SK-N-SH treated with all-trans-retinoic acid at 6 μM for 48 hours (cell line): ENCODE results near the gene MGMT.
A peak's percentile ranks its signal among the peaks of the same experiment; 100 is the strongest.

Experiments
- ATAC-seq: fragments of 200-7000 bp; cut with Tn5 transposase; 3 replicates; pipeline ENCODE4 v1.9.1; 2020; ENCODE audit warnings: mild to moderate bottlenecking, moderate library complexity
- ARNTL ChIP-seq: fragments of 450-650 bp; formaldehyde crosslinking; IDR thresholded peaks from 2 replicates; pipeline ENCODE4 v1.5.0; 2020; ENCODE audit warnings: low read depth, mild to moderate bottlenecking, moderate library complexity, borderline replicate concordance
- BACH2 ChIP-seq: fragments of 250-450 bp; sonication (Bioruptor Pico); IDR thresholded peaks from 2 replicates; pipeline ENCODE4 v1.9.0; 2021; ENCODE audit warnings: mild to moderate bottlenecking, borderline replicate concordance
- CSDC2 ChIP-seq: fragments of 250-450 bp; sonication (Bioruptor Pico); IDR thresholded peaks from 2 replicates; pipeline ENCODE4 v1.5.0; 2020; ENCODE audit warnings: mild to moderate bottlenecking, moderate library complexity
- ESRRG ChIP-seq: fragments of 250-450 bp; sonication (Bioruptor Pico); IDR thresholded peaks from 2 replicates; pipeline ENCODE4 v1.6.1; 2021; ENCODE audit warnings: mild to moderate bottlenecking
- GLIS3 ChIP-seq: fragments of 250-450 bp; sonication (Bioruptor Pico); IDR thresholded peaks from 2 replicates; pipeline ENCODE4 v1.5.0; 2020; ENCODE audit warnings: mild to moderate bottlenecking, moderate library complexity
- ISL1 ChIP-seq: fragments of 250-450 bp; sonication (Bioruptor Pico); IDR thresholded peaks from 2 replicates; pipeline ENCODE4 v2.1.2; 2022; ENCODE audit warnings: mild to moderate bottlenecking, moderate library complexity
- OSR1 ChIP-seq: fragments of 250-450 bp; sonication (Bioruptor Pico); IDR thresholded peaks from 2 replicates; pipeline ENCODE4 v1.8.0; 2022; ENCODE audit warnings: moderate library complexity, mild to moderate bottlenecking, inconsistent platforms
- PPARA ChIP-seq: fragments of 250-450 bp; sonication (Bioruptor Pico); IDR thresholded peaks from 2 replicates; pipeline ENCODE4 v1.5.0; 2020; ENCODE audit warnings: mild to moderate bottlenecking, borderline replicate concordance
- RARB ChIP-seq: fragments of 250-450 bp; sonication (Bioruptor Pico); IDR thresholded peaks from 2 replicates; pipeline ENCODE4 v1.8.0; 2021; ENCODE audit warnings: mild to moderate bottlenecking, moderate library complexity
- SNAI2 ChIP-seq: fragments of 250-450 bp; sonication (Bioruptor Pico); IDR thresholded peaks from 2 replicates; pipeline ENCODE4 v1.5.0; 2020; ENCODE audit warnings: mild to moderate bottlenecking, moderate library complexity
- TCF4 ChIP-seq: fragments of 250-450 bp; sonication (Bioruptor Pico); IDR thresholded peaks from 2 replicates; pipeline ENCODE4 v1.8.0; 2021; ENCODE audit warnings: mild to moderate bottlenecking, moderate library complexity, borderline replicate concordance
- TOX ChIP-seq: fragments of 250-450 bp; sonication (Bioruptor Pico); IDR thresholded peaks from 2 replicates; pipeline ENCODE4 v1.8.0; 2021; ENCODE audit warnings: mild to moderate bottlenecking, moderate library complexity, borderline replicate concordance
- TSHZ2 ChIP-seq: fragments of 250-450 bp; sonication (Bioruptor Pico); IDR thresholded peaks from 2 replicates; pipeline ENCODE4 v1.5.0; 2020; ENCODE audit warnings: mild to moderate bottlenecking, moderate library complexity
- ZC3H10 ChIP-seq: fragments of 250-450 bp; sonication (Bioruptor Pico); IDR thresholded peaks from 2 replicates; pipeline ENCODE4 v1.5.1; 2021; ENCODE audit warnings: mild to moderate bottlenecking, moderate library complexity
- ZFP3 ChIP-seq: fragments of 250-450 bp; sonication (Bioruptor Pico); IDR thresholded peaks from 2 replicates; pipeline ENCODE4 v1.5.0; 2020; ENCODE audit warnings: mild to moderate bottlenecking, moderate library complexity
- ZFP30 ChIP-seq: fragments of 450-650 bp; formaldehyde crosslinking; IDR thresholded peaks from 2 replicates; pipeline ENCODE4 v1.5.0; 2022; ENCODE audit warnings: mild to moderate bottlenecking, moderate library complexity
- ZNF565 ChIP-seq: fragments of 450-650 bp; formaldehyde crosslinking; conservative IDR thresholded peaks from 2 replicates; pipeline ENCODE4 v1.5.0; 2020; ENCODE audit warnings: low read depth, mild to moderate bottlenecking, moderate library complexity
- ZNF70 ChIP-seq: fragments of 450-650 bp; formaldehyde crosslinking; IDR thresholded peaks from 2 replicates; pipeline ENCODE4 v1.5.0; 2020; ENCODE audit warnings: mild to moderate bottlenecking, moderate library complexity
- ZNF8 ChIP-seq: fragments of 450-650 bp; formaldehyde crosslinking; IDR thresholded peaks from 2 replicates; pipeline ENCODE4 v1.5.0; 2020; ENCODE audit warnings: mild to moderate bottlenecking, moderate library complexity
- TF ChIP-seq, protein P1 (sequence below): fragments of 250-450 bp; sonication (Bioruptor Pico); IDR thresholded peaks from 2 replicates; pipeline ENCODE4 v1.5.1; 2021; ENCODE audit warnings: mild to moderate bottlenecking, moderate library complexity
- TF ChIP-seq, protein P2 (sequence below): fragments of 250-450 bp; sonication (Bioruptor Pico); IDR thresholded peaks from 2 replicates; pipeline ENCODE4 v1.8.0; 2021; ENCODE audit warnings: low read depth, mild to moderate bottlenecking, moderate library complexity, borderline replicate concordance
- TF ChIP-seq, protein P3 (sequence below): fragments of 250-450 bp; sonication (Bioruptor Pico); IDR thresholded peaks from 2 replicates; pipeline ENCODE4 v1.8.0; 2020; ENCODE audit warnings: mild to moderate bottlenecking, moderate library complexity, borderline replicate concordance

Gene MGMT

DNA sequence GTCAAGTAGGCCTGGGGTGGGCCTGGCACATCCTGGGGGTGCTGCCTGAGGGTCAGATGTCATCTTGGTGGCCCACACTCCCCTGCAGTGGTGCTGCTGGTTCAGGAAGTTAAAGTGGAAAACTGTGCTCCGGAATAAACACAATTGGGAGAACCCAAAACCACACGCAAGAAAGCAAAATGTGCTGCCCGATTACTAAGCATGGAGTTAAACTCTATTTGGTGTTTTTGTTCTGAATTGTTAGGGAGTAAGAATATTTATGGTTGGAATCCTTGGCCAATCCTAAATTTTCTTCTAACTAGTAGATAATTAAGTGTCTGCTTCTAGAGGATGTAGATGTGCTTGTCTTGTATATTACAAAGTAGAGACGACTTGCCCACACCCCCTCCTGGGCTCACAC, 131.4 kb downstream of the MGMT start:
- TF ChIP-seq PPARA (CRISPR knock-in tag) (no peak), SNAI2 (no peak), ESRRG (no peak), BACH2 (CRISPR knock-in tag) (no peak), ISL1 (CRISPR knock-in tag) (no peak), OSR1 (CRISPR knock-in tag) (no peak), ARNTL (CRISPR knock-in tag) (no peak), ZFP30 (CRISPR knock-in tag) (no peak), ZNF8 (no peak), ZFP3 (CRISPR knock-in tag) (no peak), GLIS3 (no peak)
- TF ChIP-seq, all 23 proteins: peak for 0
- no peak for ATAC-seq

- TF ChIP-seq, protein P1, sequence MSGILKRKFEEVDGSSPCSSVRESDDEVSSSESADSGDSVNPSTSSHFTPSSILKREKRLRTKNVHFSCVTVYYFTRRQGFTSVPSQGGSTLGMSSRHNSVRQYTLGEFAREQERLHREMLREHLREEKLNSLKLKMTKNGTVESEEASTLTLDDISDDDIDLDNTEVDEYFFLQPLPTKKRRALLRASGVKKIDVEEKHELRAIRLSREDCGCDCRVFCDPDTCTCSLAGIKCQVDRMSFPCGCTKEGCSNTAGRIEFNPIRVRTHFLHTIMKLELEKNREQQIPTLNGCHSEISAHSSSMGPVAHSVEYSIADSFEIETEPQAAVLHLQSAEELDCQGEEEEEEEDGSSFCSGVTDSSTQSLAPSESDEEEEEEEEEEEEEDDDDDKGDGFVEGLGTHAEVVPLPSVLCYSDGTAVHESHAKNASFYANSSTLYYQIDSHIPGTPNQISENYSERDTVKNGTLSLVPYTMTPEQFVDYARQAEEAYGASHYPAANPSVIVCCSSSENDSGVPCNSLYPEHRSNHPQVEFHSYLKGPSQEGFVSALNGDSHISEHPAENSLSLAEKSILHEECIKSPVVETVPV (CRISPR knock-in tag): no peak
- TF ChIP-seq ARNTL (CRISPR knock-in tag) (no peak), ZFP3 (CRISPR knock-in tag) (no peak), SNAI2 (no peak), ZC3H10 (CRISPR knock-in tag) (no peak), TSHZ2 (CRISPR knock-in tag) (no peak), ZNF565 (CRISPR knock-in tag) (no peak), TOX (CRISPR knock-in tag) (no peak), ZNF70 (no peak), GLIS3 (no peak), ZNF8 (no peak), RARB (CRISPR knock-in tag) (no peak), PPARA (CRISPR knock-in tag) (no peak), OSR1 (CRISPR knock-in tag) (no peak), CSDC2 (no peak), BACH2 (CRISPR knock-in tag) (no peak), ESRRG (no peak)
- TF ChIP-seq, protein P2, sequence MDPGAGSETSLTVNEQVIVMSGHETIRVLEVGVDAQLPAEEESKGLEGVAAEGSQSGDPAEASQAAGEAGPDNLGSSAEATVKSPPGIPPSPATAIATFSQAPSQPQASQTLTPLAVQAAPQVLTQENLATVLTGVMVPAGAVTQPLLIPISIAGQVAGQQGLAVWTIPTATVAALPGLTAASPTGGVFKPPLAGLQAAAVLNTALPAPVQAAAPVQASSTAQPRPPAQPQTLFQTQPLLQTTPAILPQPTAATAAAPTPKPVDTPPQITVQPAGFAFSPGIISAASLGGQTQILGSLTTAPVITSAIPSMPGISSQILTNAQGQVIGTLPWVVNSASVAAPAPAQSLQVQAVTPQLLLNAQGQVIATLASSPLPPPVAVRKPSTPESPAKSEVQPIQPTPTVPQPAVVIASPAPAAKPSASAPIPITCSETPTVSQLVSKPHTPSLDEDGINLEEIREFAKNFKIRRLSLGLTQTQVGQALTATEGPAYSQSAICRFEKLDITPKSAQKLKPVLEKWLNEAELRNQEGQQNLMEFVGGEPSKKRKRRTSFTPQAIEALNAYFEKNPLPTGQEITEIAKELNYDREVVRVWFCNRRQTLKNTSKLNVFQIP (CRISPR knock-in tag): no peak
- ATAC-seq: no peak
Observed at GRCh38 chr10:129599160-129599559, 132.1 kb downstream of the MGMT start.

DNA sequence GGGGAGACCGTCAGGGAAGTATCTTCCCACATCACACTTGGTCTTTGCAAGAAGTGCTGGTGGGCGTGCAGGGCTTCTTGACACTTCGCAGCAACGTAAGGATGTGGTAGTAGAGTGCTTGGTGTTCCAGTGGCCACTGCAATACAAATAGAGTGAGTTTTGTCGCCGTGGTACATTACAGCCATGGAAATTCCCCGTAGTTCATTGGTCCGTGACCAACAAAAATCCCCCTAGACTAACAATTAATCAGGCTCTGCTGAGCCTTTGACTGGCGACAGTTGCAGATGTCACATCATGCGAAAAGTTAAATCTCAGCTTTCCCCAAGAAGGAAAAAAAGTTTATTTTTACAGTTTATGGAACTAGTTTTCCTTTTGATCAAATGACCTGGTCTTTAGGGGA, 134.7 kb downstream of the MGMT start:
- no peak for ATAC-seq
- TF ChIP-seq ZFP3 (CRISPR knock-in tag) (no peak), ZFP30 (CRISPR knock-in tag) (no peak), ZNF565 (CRISPR knock-in tag) (no peak)
- TF ChIP-seq, protein P3, sequence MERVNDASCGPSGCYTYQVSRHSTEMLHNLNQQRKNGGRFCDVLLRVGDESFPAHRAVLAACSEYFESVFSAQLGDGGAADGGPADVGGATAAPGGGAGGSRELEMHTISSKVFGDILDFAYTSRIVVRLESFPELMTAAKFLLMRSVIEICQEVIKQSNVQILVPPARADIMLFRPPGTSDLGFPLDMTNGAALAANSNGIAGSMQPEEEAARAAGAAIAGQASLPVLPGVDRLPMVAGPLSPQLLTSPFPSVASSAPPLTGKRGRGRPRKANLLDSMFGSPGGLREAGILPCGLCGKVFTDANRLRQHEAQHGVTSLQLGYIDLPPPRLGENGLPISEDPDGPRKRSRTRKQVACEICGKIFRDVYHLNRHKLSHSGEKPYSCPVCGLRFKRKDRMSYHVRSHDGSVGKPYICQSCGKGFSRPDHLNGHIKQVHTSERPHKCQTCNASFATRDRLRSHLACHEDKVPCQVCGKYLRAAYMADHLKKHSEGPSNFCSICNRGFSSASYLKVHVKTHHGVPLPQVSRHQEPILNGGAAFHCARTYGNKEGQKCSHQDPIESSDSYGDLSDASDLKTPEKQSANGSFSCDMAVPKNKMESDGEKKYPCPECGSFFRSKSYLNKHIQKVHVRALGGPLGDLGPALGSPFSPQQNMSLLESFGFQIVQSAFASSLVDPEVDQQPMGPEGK (CRISPR knock-in tag): no peak

DNA sequence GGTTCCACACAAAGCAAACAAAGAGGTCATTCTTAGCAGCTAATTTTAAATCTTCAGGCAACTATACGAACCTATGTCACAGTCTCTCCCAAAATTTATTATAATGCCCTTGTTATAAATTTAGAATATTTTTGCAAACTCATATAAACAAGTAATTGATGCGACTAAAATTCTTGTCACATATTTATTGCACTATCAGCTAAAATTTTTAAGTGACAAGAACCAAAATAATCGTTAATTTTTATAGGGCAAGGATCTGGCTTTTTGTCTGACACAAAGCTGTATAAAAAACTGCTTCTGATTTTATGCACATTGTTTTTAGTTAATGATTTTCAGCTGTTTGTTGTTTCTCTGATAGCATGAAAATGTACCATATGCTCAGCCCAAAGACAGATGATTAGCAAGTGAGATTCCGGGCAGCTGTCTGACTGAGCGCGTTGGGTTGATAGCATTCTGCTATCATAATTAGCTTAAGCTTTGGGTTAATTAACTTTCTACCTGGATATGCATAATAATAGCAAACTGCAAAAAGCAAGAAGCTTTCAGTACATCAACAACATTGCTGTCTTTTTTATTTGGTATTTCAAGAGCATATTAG, 136.0 kb downstream of the MGMT start:
- TF ChIP-seq TCF4 (CRISPR knock-in tag) (peak; percentile 70; the same call in 1 of the 2 replicates), OSR1 (CRISPR knock-in tag) (no peak)
- TF ChIP-seq, all 23 proteins: peak for 1
- no peak for ATAC-seq
